ENCODE results near the gene NHERF2.

The NHERF2 gene

GRCh38 chr16:2074071-2074470 lies 47.4 kb downstream of the NHERF2 start:
- Histone ChIP-seq H3K36me3 (peaks cover 26% of the 10 kb centered on the region), H3K9me3 (no peaks in the 10 kb centered on the region), H3K27me3 (no peaks in the 10 kb centered on the region), H3K4me3 (ENCODE audit: low read depth, low read length) (no peak overlapping the region), H3K4me1 (no peaks in the 10 kb centered on the region; the same call in 1 of the 2 replicates)
- no peak for DNase-seq
- TF ChIP-seq, protein P1, sequence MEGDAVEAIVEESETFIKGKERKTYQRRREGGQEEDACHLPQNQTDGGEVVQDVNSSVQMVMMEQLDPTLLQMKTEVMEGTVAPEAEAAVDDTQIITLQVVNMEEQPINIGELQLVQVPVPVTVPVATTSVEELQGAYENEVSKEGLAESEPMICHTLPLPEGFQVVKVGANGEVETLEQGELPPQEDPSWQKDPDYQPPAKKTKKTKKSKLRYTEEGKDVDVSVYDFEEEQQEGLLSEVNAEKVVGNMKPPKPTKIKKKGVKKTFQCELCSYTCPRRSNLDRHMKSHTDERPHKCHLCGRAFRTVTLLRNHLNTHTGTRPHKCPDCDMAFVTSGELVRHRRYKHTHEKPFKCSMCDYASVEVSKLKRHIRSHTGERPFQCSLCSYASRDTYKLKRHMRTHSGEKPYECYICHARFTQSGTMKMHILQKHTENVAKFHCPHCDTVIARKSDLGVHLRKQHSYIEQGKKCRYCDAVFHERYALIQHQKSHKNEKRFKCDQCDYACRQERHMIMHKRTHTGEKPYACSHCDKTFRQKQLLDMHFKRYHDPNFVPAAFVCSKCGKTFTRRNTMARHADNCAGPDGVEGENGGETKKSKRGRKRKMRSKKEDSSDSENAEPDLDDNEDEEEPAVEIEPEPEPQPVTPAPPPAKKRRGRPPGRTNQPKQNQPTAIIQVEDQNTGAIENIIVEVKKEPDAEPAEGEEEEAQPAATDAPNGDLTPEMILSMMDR (IDR thresholded peaks at IDR 0.05; ENCODE audit: low read depth, low read length): no peak

GRCh38 chr16:2075631-2076030 lies 48.9 kb downstream of the NHERF2 start:
- TF ChIP-seq, protein P1 (IDR thresholded peaks at IDR 0.05; ENCODE audit: low read depth, low read length): no peak
- no peak for DNase-seq
- Histone ChIP-seq H3K9me3 (no peaks in the 10 kb centered on the region), H3K4me3 (ENCODE audit: low read depth, low read length) (no peak overlapping the region), H3K27me3 (no peaks in the 10 kb centered on the region), H3K4me1 (no peaks in the 10 kb centered on the region; the same call in 1 of the 2 replicates), H3K36me3 (peaks cover 32% of the 10 kb centered on the region)

- no peak for DNase-seq
- Histone ChIP-seq H3K9me3 (no peaks in the 10 kb centered on the region), H3K27me3 (no peaks in the 10 kb centered on the region), H3K4me3 (ENCODE audit: low read depth, low read length) (no peak overlapping the region), H3K36me3 (peaks cover 33% of the 10 kb centered on the region), H3K4me1 (no peaks in the 10 kb centered on the region; the same call in 1 of the 2 replicates)
- TF ChIP-seq, protein P1 (IDR thresholded peaks at IDR 0.05; ENCODE audit: low read depth, low read length): no peak
These were observed 49.6 kb downstream of the NHERF2 start for GRCh38 chr16:2076072-2076865.

GRCh38 chr16:2077016-2077415 lies 50.3 kb downstream of the NHERF2 start:
- Histone ChIP-seq H3K4me1 (no peaks in the 10 kb centered on the region; the same call in 1 of the 2 replicates), H3K4me3 (ENCODE audit: low read depth, low read length) (no peak overlapping the region), H3K9me3 (no peaks in the 10 kb centered on the region), H3K36me3 (peaks cover 40% of the 10 kb centered on the region), H3K27me3 (no peaks in the 10 kb centered on the region)
- TF ChIP-seq, protein P1 (IDR thresholded peaks at IDR 0.05; ENCODE audit: low read depth, low read length): no peak
- DNase-seq: no peak

DNA sequence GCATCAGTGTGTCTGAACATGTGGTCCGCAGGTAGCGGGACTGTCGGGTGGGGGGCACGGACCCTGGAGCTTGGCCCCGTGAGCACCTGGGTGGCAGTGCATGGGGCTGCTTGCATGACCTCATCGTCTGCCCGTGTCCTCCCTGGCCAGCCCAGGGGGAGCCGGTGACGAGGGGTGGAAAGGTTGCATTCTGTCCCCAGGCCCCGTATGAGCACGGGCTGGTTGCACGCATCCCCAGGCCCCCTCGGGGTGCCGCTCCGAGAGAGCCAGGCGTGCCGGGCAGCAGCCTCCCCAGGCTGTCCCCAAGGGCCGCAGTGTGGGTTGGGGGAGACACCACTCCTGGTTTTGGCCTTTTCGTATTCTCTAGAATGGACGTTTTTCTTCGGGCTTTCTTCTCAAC lies 51.0 kb downstream of the NHERF2 start:
- Histone ChIP-seq H3K9me3 (no peaks in the 10 kb centered on the region), H3K36me3 (peaks cover 40% of the 10 kb centered on the region), H3K4me1 (no peaks in the 10 kb centered on the region; the same call in 1 of the 2 replicates), H3K27me3 (no peaks in the 10 kb centered on the region), H3K4me3 (ENCODE audit: low read depth, low read length) (no peak overlapping the region)
- no peak for DNase-seq
- TF ChIP-seq, protein P1 (IDR thresholded peaks at IDR 0.05; ENCODE audit: low read depth, low read length): no peak

- TF ChIP-seq, protein P1 (IDR thresholded peaks at IDR 0.05; ENCODE audit: low read depth, low read length): no peak
- Histone ChIP-seq H3K4me1 (no peaks in the 10 kb centered on the region; the same call in 1 of the 2 replicates), H3K4me3 (ENCODE audit: low read depth, low read length) (no peak overlapping the region), H3K36me3 (peaks cover 36% of the 10 kb centered on the region), H3K27me3 (no peaks in the 10 kb centered on the region), H3K9me3 (no peaks in the 10 kb centered on the region)
- no peak for DNase-seq
These were observed 51.4 kb downstream of the NHERF2 start for GRCh38 chr16:2078096-2078495.
